ENCODE measurements around the gene WRNIP1.
A peak's percentile ranks its signal among the peaks of the same experiment; 100 is the strongest.

Gene WRNIP1

GRCh38 chr6:2782825-2783187, 17.6 kb downstream of the WRNIP1 start:
- no peak for DNase-seq (ENCODE audit: low read depth)
- no peak overlapping the region for H3K4me3 ChIP-seq (ENCODE audit: low read depth, low read length)
- no peak for TF ChIP-seq CTCF (conservative IDR thresholded peaks at IDR 0.05; ENCODE audit: low read depth, low read length)

GRCh38 chr6:2783188-2783963, 18.2 kb downstream of the WRNIP1 start:
- TF ChIP-seq CTCF (conservative IDR thresholded peaks at IDR 0.05; ENCODE audit: low read depth, low read length): no peak
- H3K4me3 ChIP-seq (ENCODE audit: low read depth, low read length): no peak overlapping the region
- peak; percentile 45 for DNase-seq (ENCODE audit: low read depth)

- TF ChIP-seq CTCF (conservative IDR thresholded peaks at IDR 0.05; ENCODE audit: low read depth, low read length): no peak
- no peak overlapping the region for H3K4me3 ChIP-seq (ENCODE audit: low read depth, low read length)
- DNase-seq (ENCODE audit: low read depth): no peak
These were observed 18.9 kb downstream of the WRNIP1 start for GRCh38 chr6:2784061-2784460.

- no peak for DNase-seq (ENCODE audit: low read depth)
- TF ChIP-seq CTCF (conservative IDR thresholded peaks at IDR 0.05; ENCODE audit: low read depth, low read length): no peak
- no peak overlapping the region for H3K4me3 ChIP-seq (ENCODE audit: low read depth, low read length)
These were observed 19.7 kb downstream of the WRNIP1 start for GRCh38 chr6:2784930-2785329.

- no peak overlapping the region for H3K4me3 ChIP-seq (ENCODE audit: low read depth, low read length)
- no peak for DNase-seq (ENCODE audit: low read depth)
- TF ChIP-seq CTCF (conservative IDR thresholded peaks at IDR 0.05; ENCODE audit: low read depth, low read length): no peak
These were observed 21.1 kb downstream of the WRNIP1 start for GRCh38 chr6:2786269-2786668.

- TF ChIP-seq CTCF (conservative IDR thresholded peaks at IDR 0.05; ENCODE audit: low read depth, low read length): peak; percentile 94
- DNase-seq (ENCODE audit: low read depth): peak; percentile 96
- no peak overlapping the region for H3K4me3 ChIP-seq (ENCODE audit: low read depth, low read length)
These were observed 25.6 kb downstream of the WRNIP1 start for GRCh38 chr6:2790588-2791449.
